Tongue (tissue), 2 donors: ENCODE measurements around the gene KRTAP2-3. TPM values are rescaled to one million over a fixed set of nuclear protein-coding genes. Genes with fewer than 3 reads are reported as not detected.
"Not testable (repeated sequence)": the region's sequence is repeated elsewhere in the genome, so short reads cannot be mapped to it uniquely, and the experiment has no call there.

Source experiments
- DNase-seq: peaks from one replicate; pipeline ENCODE4 v3.0.0-alpha.2; 2015
- total RNA-seq: library from RNA; depleted of rRNA; stranded (reverse); fragments of >200 nt; gene quantifications from one replicate; pipeline ENCODE4 v1.2.3, GENCODE V29; 2014

Gene KRTAP2-3
- total RNA-seq, 1 donor from 2014 or later, result not detected

GRCh38 chr17:41067281-41067680 is 7.4 kb upstream of the KRTAP2-3 start:
- DNase-seq, result no peak

- DNase-seq, result no peak
These were observed 6.1 kb upstream of the KRTAP2-3 start, which contains the start of gene KRTAP2-4 for GRCh38 chr17:41065829-41066624. TSS of gene KRTAP2-4 (minus strand) at chr17:41065879. CDS start at chr17:41065845, 34 bp downstream.

- DNase-seq, result not testable (repeated sequence)
These were observed 5.2 kb upstream of the KRTAP2-3 start for GRCh38 chr17:41065016-41065689.

DNA sequence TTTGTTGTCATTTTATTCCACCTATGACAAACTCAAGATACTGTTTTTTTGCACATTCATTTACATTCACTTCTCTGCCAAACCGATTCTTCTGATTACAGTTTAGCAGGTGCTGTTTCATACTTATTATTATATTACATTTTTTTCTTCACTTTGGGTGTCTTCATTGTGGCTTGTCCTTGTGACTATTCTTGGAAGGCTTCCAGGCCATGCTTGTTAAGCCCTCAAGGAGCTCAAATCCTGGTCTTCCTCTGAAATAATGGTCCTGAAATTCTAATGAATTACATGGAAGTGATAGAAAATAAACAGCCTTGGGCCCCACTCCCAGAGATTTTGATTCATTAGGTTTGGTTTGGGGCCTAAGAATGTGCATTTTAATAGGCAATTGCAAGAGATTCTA is 4.4 kb upstream of the KRTAP2-3 start:
- DNase-seq, result no peak

DNA sequence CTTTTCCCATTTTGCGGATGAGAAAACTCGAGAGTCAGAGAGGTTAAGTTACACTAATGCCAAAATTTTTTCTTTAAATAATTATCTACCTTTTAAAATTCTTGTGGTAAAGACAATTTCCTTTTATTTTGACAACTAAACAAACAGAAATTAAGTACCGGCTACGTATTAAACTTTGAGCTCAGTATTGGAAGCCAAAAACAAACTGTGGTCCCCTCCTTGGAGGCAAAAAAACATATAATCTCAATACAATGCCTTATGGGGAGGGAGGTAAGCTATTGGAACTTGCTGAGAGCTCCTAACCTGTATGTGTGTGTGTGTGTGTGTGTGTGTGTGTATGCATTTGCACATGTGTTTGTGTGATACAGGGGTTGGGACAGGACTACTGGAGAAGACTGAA is 3.5 kb upstream of the KRTAP2-3 start:
- DNase-seq, result no peak

GRCh38 chr17:41061964-41062363 is 2.0 kb upstream of the KRTAP2-3 start:
- DNase-seq, result no peak

DNA sequence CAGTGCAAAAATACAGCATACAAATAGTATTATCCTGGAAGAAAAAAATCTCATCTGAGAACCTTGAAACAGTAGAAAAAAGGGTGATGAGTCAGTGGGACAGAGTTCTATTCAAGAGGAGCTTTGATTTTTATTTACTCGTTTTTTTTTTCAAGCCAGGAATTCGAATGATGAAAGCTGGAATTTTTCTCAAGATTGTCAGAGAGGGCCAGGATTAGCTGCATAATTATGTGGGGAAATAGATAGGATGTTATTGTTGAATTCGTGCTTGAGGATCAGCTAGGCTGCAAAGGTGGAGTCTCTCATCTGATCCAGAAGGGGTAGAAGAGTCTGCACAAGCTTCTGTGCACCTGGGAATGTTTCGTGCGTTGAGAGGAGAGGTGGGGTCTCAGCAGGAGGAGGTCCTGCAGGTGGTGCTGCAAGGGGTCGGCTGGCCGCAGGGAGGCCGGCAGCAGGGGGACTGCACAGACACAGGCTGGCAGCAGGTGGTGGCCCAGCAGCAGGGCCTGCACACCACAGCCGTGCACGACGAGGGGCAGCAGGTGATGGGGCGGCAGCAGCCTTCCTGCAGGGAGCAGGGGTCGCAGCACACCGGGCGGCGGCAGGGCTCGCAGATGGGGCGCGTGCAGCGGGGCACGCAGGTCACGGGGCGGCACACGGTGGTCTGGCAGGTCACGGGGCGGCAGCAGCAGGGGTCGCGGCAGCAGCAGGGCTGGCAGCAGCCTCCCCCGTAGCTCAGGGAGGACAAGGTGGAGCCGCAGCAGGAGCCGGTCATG is 450 bp downstream of the KRTAP2-3 start:
- not testable (repeated sequence) for DNase-seq

- DNase-seq, result no peak
These were observed 1.2 kb downstream of the KRTAP2-3 start for GRCh38 chr17:41058741-41059140.

- DNase-seq, result no peak
These were observed 2.4 kb downstream of the KRTAP2-3 start for GRCh38 chr17:41057547-41057946.

DNA sequence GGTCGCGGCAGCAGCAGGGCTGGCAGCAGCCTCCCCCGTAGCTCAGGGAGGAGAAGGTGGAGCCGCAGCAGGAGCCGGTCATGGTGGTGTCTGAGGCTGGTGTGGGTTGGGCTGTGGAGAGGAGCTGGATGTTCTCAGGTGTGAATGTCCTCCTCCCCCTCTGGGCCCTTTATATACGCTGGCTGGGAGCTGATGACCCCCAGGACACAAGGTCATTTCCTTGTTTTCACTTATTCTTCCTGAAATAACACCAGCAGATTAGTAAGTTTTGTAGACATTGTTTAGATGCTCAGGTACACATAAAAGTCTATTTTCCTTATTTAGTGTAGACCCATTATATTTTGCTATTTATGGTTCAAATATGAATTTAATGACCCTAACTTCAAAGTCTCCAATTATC is 4.8 kb downstream of the KRTAP2-3 start, which contains the start of gene KRTAP2-2:
KRTAP2-2 (minus strand) TSS at position 101 of the 400 bp plus-strand sequence; CDS start at position 82, 19 bp downstream.
- not testable (repeated sequence) for DNase-seq

- DNase-seq, result not testable (repeated sequence)
These were observed 5.4 kb downstream of the KRTAP2-3 start for GRCh38 chr17:41054556-41054955.

DNA sequence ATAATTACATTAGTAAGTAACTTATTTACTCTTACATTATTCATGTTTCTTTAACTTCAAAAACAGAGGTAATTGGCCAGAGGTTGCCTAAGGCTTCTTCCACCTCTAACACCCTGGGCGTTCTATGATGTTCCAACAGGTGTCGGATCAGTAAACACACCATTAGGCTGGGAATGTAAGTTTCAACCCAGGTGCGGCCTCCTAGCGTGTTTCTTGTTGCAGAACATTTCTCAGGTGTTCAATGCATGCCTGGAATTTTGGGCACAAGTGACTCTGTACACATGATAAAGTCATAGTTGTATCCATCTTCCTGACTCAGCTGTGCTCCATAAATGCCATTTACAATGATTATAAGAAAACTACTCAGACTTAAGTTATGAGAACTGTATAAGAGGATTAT is 5.9 kb downstream of the KRTAP2-3 start:
- no peak for DNase-seq

DNA sequence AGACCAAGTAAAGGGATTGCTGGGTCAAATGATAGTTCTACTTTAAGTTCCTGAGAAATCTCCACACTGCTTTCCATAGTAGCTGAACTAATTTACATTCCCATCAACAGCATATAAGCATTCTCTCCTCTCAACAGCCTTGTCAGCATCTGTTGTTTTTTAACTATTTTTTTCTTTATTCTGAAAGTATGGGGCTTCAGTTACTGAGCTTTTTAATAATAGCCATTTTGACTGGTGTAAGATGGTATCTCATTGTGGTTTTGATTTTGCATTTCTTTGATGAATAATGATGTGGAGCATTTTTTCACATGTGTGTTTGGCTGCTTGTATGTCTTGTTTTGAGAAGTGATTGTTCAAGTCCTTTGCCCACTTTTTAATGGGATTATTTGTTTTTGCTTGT is 7.3 kb downstream of the KRTAP2-3 start:
- no peak for DNase-seq

DNA sequence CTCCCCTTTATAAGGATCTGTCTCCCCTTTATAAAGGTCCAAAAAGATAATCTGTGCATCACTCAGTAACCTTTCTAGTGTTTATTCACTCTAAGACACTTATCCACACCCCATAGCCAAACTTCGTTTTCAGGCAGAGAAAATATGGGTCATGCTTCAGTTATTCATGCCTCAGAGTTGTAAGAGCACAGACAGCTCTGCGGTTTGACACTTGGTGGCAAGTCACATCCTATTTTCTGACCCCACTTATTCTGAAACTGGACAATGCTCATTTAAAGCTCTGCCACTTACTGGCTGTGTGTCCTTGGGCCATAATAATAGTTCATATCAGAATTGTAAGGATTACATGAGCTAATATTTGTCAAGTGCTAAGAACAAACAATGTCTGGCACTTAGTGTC is 10.8 kb downstream of the KRTAP2-3 start:
- DNase-seq, result no peak

GRCh38 chr17:41048441-41048840 is 11.5 kb downstream of the KRTAP2-3 start:
- DNase-seq, result no peak

DNA sequence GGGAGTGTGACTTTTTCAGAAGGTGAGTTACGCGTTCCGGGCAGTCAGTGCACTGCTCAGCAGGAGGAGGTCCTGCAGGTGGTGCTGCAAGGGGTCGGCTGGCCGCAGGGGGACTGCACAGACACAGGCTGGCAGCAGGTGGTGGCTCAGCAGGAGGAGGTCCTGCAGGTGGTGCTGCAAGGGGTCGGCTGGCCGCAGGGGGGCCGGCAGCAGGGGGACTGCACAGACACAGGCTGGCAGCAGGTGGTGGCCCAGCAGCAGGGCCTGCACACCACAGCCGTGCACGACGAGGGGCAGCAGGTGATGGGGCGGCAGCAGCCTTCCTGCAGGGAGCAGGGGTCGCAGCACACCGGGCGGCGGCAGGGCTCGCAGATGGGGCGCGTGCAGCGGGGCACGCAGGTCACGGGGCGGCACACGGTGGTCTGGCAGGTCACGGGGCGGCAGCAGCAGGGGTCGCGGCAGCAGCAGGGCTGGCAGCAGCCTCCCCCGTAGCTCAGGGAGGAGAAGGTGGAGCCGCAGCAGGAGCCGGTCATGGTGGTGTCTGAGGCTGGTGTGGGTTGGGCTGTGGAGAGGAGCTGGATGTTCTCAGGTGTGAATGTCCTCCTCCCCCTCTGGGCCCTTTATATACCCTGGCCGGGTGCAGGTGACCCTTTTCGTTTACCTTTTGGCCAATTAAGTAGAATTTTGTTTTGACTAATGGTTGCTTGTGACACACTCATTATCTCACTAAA is 13.0 kb downstream of the KRTAP2-3 start, which contains the start of gene KRTAP2-1:
KRTAP2-1 (minus strand) TSS at position 582 of the 731 bp plus-strand sequence; CDS start at position 533, 49 bp downstream.
- not testable (repeated sequence) for DNase-seq

DNA sequence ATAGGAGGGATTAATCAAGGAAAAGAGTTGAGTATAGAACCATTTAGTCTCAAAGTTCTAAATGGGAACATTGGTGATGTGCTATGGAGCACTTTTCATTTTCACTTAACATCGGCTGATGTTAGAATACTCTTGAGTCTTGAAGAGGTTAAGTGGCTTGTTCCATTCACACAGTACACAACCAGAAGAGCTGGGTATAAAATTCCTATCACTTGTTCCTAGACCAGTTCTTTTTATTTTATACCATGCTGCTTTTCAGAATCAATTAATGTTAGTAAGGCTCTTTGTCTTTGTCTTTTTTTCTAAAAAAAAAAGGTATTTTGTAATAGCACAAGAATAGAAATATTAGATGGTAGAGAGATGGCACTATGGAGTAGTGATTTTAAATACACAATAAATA is 17.0 kb downstream of the KRTAP2-3 start:
- no peak for DNase-seq

DNA sequence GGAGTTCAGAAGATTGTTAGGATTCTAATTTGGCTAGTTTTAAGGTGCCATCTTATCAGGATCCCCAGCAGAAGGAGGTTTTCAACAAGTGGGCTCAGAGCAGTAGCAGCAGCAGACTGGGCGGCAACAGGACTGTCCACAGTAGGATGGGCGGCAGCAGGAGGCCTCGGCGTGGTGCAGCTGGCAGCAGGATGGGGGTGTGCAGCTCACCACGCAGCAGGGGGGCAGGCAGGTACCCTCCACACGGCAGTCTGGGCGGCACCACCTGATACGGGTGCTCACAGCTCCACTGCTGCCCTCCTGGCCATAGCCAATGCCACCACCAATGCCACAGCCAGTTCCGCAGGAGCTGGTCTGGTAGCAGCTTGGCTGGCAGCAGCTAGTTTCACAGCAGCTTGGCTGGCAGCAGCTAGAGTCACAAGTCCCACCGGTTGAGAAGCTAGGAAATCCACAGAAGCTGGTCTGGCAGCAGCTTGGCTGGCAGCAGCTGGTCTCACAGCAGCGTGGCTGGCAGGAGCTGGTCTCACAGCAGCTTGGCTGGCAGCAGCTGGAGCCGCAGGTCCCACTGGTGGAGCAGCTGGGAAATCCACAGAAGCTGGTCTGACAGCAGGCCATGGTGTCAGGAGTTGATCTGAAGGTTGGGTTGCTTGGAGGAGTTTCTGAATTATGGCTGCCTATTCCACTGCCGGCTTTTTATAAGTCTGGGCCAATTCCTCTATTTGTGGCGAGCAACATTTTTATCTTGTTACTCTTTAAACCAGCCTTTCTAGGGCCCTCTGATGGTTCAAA is 18.9 kb downstream of the KRTAP2-3 start, which contains the start of gene KRTAP1-1:
KRTAP1-1 (minus strand) TSS at position 668 of the 789 bp plus-strand sequence; CDS start at position 615, 53 bp downstream.
- peak; percentile 86 for DNase-seq

DNA sequence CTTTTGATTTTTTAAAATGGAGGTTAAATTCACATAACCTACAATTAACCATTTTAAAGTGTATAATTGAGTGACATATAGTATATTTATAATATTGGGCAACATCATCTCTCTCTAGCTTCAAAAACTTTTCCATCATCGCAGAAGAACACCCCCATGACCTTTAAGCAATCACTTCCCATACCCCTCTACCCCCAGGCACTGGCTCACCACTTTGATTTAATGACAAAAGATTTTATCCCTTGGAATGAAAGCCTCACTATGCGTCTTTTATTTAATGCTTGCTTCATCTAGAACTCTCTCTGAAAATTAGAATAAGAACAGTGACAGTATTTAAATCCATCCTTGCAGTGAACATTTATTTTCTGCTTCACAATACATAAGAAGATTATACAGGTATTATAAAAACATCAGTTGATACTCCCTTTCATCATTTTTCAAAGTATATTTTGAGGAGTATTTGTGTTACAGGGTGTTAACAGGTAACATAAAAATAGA is 22.0 kb downstream of the KRTAP2-3 start:
- DNase-seq, result no peak

DNA sequence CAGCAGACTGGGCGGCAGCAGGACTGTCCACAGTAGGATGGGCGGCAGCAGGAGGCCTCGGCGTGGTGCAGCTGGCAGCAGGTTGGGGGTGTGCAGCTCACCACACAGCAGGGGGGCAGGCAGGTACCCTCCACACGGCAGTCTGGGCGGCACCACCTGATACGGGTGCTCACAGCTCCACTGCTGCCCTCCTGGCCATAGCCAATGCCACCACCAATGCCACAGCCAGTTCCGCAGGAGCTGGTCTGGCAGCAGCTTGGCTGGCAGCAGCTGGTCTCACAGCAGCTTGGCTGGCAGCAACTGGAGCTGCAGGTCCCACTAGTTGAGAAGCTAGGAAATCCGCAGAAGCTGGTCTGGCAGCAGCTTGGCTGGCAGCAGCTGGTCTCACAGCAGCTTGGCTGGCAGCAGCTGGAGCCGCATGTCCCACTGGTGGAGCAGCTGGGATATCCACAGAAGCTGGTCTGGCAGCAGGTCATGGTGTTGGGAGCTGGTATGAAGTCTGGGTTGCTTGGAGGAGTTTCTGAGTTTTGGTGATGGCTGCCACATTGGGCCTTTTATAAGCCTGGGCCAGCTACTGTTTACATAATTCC is 25.5 kb downstream of the KRTAP2-3 start, which contains the start of gene KRTAP1-3:
KRTAP1-3 (minus strand) TSS at position 529 of the 590 bp plus-strand sequence; CDS start at position 476, 53 bp downstream.
- DNase-seq, result peak; percentile 74
